GM23338 (cell line): ENCODE measurements around the gene TMEM271. TPM values are rescaled to one million over a fixed set of nuclear protein-coding genes. Genes with fewer than 3 reads are reported as not detected.

ENCODE experiments used
- ATAC-seq: fragments of 200-7000 bp; cut with Tn5 transposase; 3 replicates; pipeline ENCODE4 v1.9.1; 2020
- DNase-seq: peaks from one replicate; pipeline ENCODE4 v3.0.0-alpha.2; 2015; ENCODE audit warnings: low spot score
- H2AFZ ChIP-seq: fragments of 200-600 bp; sonication (generic); 2 replicates; pipeline ENCODE4 v1.8.0; 2016; ENCODE audit warnings: antibody characterized with exemption, mild to moderate bottlenecking, moderate library complexity
- H3F3A ChIP-seq: fragments of 200-600 bp; sonication (generic); replicated peaks from 2 replicates; pipeline ENCODE4 v1.8.0; 2017; ENCODE audit warnings: antibody characterized with exemption, mixed run types, low read depth
- H3K27ac ChIP-seq: fragments of 200-600 bp; sonication (generic); 2 replicates; pipeline ENCODE4 v1.6.1; 2016; ENCODE audit warnings: low read depth
- H3K27me3 ChIP-seq: fragments of 200-600 bp; sonication (generic); 2 replicates; pipeline ENCODE4 v1.8.0; 2016; ENCODE audit warnings: mild to moderate bottlenecking, mixed run types, moderate library complexity; ENCODE audit not compliant: insufficient read depth
- H3K36me3 ChIP-seq: fragments of 200-600 bp; sonication (generic); 2 replicates; pipeline ENCODE4 v1.8.0; 2016; ENCODE audit warnings: mild to moderate bottlenecking; ENCODE audit not compliant: insufficient read depth
- H3K4me1 ChIP-seq: fragments of 200-600 bp; sonication (generic); 2 replicates; pipeline ENCODE4 v1.8.0; 2016; ENCODE audit warnings: mild to moderate bottlenecking, moderate library complexity; ENCODE audit not compliant: insufficient read depth
- H3K4me2 ChIP-seq: fragments of 200-600 bp; sonication (generic); 2 replicates; pipeline ENCODE4 v1.7.1; 2017; ENCODE audit warnings: mixed run types
- H3K4me3 ChIP-seq: fragments of 200-600 bp; sonication (generic); 2 replicates; pipeline ENCODE4 v1.6.1; 2016; ENCODE audit warnings: mixed run types
- H3K79me2 ChIP-seq: fragments of 200-600 bp; sonication (generic); replicated peaks from 2 replicates; pipeline ENCODE4 v1.8.0; 2017; ENCODE audit warnings: mild to moderate bottlenecking; ENCODE audit not compliant: insufficient read depth
- H3K9me2 ChIP-seq: fragments of 200-600 bp; sonication (generic); 2 replicates; pipeline ENCODE4 v1.8.0; 2017; ENCODE audit not compliant: insufficient read depth
- H4K20me1 ChIP-seq: fragments of 200-600 bp; sonication (generic); replicated peaks from 2 replicates; pipeline ENCODE4 v1.8.0; 2017; ENCODE audit warnings: mild to moderate bottlenecking; ENCODE audit not compliant: insufficient read depth
- H3K27ac Mint-ChIP-seq: 2 replicates; pipeline ENCODE4 v1.8.0; 2020; ENCODE audit warnings: inconsistent platforms, mild to moderate bottlenecking, moderate library complexity, mixed read lengths
- H3K27me3 Mint-ChIP-seq: 3 replicates; pipeline ENCODE4 v1.8.0; 2022; ENCODE audit warnings: low read depth, mild to moderate bottlenecking, moderate library complexity, mixed read lengths, inconsistent platforms; ENCODE audit not compliant: insufficient read depth, poor library complexity
- H3K36me3 Mint-ChIP-seq: 3 replicates; pipeline ENCODE4 v1.8.0; 2021; ENCODE audit warnings: low read depth, mild to moderate bottlenecking, inconsistent platforms, moderate library complexity, mixed read lengths
- H3K4me1 Mint-ChIP-seq: 3 replicates; pipeline ENCODE4 v1.8.0; 2020; ENCODE audit warnings: mild to moderate bottlenecking, inconsistent platforms, mixed read lengths
- H3K4me3 Mint-ChIP-seq: 3 replicates; pipeline ENCODE4 v1.8.0; 2021; ENCODE audit warnings: moderate library complexity, mild to moderate bottlenecking, inconsistent platforms, mixed read lengths
- H3K9me3 Mint-ChIP-seq: 3 replicates; pipeline ENCODE4 v1.8.0; 2020; ENCODE audit warnings: moderate library complexity, mild to moderate bottlenecking, inconsistent platforms, mixed read lengths
- CREB1 ChIP-seq: fragments of 250-450 bp; sonication (Bioruptor Pico); IDR thresholded peaks from 2 replicates; pipeline ENCODE4 v1.5.0; 2020; ENCODE audit warnings: low read depth, mild to moderate bottlenecking, moderate library complexity
- CTCF ChIP-seq, 2 experiments: fragments of 200-600 bp in 1 of 2; sonication (generic) in 1 of 2; conservative IDR thresholded peaks; 2 replicates each; pipeline versions ENCODE4 v1.5.1 to v1.6.1; 2016 to 2017; ENCODE audit warnings: antibody characterized with exemption in 2 of 2, low read depth in 2 of 2, mild to moderate bottlenecking in 2 of 2, moderate library complexity in 1 of 2
- JUNB ChIP-seq: IDR thresholded peaks from one replicate; pipeline ENCODE4 v1.6.1; 2016; ENCODE audit warnings: antibody characterized with exemption; ENCODE audit not compliant: unreplicated experiment
- NANOG ChIP-seq: IDR thresholded peaks from 2 replicates; pipeline ENCODE4 v1.6.1; 2016; ENCODE audit warnings: antibody characterized with exemption, borderline replicate concordance
- POLR2AphosphoS5 ChIP-seq: IDR thresholded peaks from 2 replicates; pipeline ENCODE4 v1.6.1; 2016; ENCODE audit warnings: antibody characterized with exemption, low read depth
- REST ChIP-seq: IDR thresholded peaks from one replicate; pipeline ENCODE4 v1.6.1; 2018; ENCODE audit warnings: antibody characterized with exemption; ENCODE audit not compliant: unreplicated experiment
- ZNF114 ChIP-seq: fragments of 250-450 bp; sonication (Bioruptor Pico); IDR thresholded peaks from 2 replicates; pipeline ENCODE4 v1.5.0; 2020; ENCODE audit warnings: mild to moderate bottlenecking, moderate library complexity
- ZNF331 ChIP-seq: fragments of 250-450 bp; sonication (Bioruptor Pico); IDR thresholded peaks from 2 replicates; pipeline ENCODE4 v1.5.0; 2020; ENCODE audit warnings: low read depth, mild to moderate bottlenecking, moderate library complexity
- polyA plus RNA-seq: library from polyadenylated mRNA; unstranded; fragments of >200 nt; fragmentation: Nextera tagmentation; extraction: Ambion mirVana; gene quantifications from 2 replicates; pipeline ENCODE4 v1.2.1, GENCODE V29; 2016
- total RNA-seq: library from RNA; depleted of rRNA; stranded (reverse); fragments of >200 nt; shearing (Covaris generic); gene quantifications from 2 replicates; pipeline ENCODE4 v1.2.3, GENCODE V29; 2014

The TMEM271 gene
- total and polyA plus RNA-seq, 2 experiments from 2014 or later = 0.11 TPM; not detected in 1

DNA sequence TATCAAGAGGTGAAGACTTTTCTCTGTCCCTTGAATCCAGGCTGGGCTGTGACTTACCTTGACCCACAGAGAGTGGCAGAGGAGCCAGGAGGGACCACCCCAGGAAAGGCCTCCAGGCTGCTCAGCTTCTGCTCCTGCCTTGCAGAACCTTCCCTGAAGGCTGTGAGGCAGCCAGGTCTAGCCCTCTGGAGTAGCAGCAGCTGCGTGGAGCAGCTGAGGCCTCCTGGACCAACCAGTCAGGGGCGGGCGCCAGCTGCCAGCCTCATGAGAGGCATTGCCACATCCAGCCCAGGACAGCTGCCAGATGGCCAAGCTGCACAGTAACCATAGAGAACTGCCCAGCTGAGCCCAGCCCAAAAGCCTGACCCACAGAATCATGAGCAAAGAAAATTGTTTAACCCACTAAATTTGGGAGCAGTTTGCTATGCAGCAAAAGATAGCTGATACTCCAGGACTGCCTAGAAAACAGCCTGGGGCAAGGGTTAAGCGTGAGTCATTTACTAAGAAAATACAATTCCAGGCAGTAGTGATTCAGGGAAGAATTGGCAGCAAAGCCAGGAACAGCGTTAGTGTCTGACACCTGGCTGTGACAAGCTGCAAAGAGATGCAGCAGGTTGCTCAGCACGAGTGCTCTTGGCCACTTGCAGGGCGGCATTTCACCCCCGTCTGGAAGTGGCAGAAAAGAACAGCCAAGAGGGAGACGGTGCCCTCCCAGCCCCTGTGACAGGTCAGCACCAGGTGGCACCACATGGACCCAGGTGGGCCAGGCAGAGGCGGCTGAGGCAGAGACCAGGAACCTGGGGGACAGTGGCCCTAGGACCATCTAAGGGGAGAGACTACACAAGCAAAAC is 34.5 kb upstream of the TMEM271 start:
- H3K79me2 ChIP-seq = no peaks in the 10 kb centered on the region
- H3K4me3 ChIP-seq = no peak overlapping the region
- ATAC-seq (no peak), DNase-seq (no peak)
- H3K9me2 ChIP-seq = no peaks in the 10 kb centered on the region
- Mint-ChIP-seq H3K27ac (no peak overlapping the region), H3K4me1 (peaks cover 3% of the 10 kb centered on the region; the same call in 1 of the 3 replicates), H3K27me3 (peaks cover 5% of the 10 kb centered on the region), H3K4me3 (no peak overlapping the region), H3K9me3 (no peaks in the 10 kb centered on the region), H3K36me3 (peaks cover 2% of the 10 kb centered on the region; the same call in 1 of the 3 replicates)
- no peaks in the 10 kb centered on the region for H3K27me3 ChIP-seq
- no peaks in the 10 kb centered on the region; the same call in 1 of the 2 replicates for H4K20me1 ChIP-seq
- H3F3A ChIP-seq = no peaks in the 10 kb centered on the region
- no peak overlapping the region for H3K27ac ChIP-seq
- no peak overlapping the region for H2AFZ ChIP-seq
- H3K4me2 ChIP-seq = no peak overlapping the region
- no peak for TF ChIP-seq ZNF331 (CRISPR knock-in tag)
- no peak for TF ChIP-seq ZNF114 (CRISPR knock-in tag)
- no peak for TF ChIP-seq REST
- no peak for TF ChIP-seq POLR2AphosphoS5
- no peak; a peak in 1 of 4 replicates for TF ChIP-seq CTCF (conservative IDR thresholded peaks at IDR 0.05; ENCODE audit: low read depth in 2 of 2)
- no peak for TF ChIP-seq JUNB
- TF ChIP-seq NANOG = no peak
- TF ChIP-seq CREB1 (CRISPR knock-in tag) = no peak
- H3K36me3 ChIP-seq = no peaks in the 10 kb centered on the region
- H3K4me1 ChIP-seq = no peaks in the 10 kb centered on the region
